ENCODE data around the gene KCNN1. TPM values are rescaled to one million over a fixed set of nuclear protein-coding genes. Genes with fewer than 3 reads are reported as not detected.

KCNN1 gene
- total and polyA plus RNA-seq, 2 experiments from 2014 or later, result 2.2 to 29.8 TPM

- no peaks in the 10 kb centered on the region for H3K9me2 ChIP-seq (ENCODE audit: insufficient read depth)
- ATAC-seq (no peak), DNase-seq (ENCODE audit: low spot score) (no peak)
- Mint-ChIP-seq H3K27me3 (ENCODE audit: insufficient read depth, low read depth, poor library complexity) (peaks cover 31% of the 10 kb centered on the region), H3K36me3 (ENCODE audit: low read depth) (no peaks in the 10 kb centered on the region; the same call in 2 of the 3 replicates), H3K4me1 (peaks cover 6% of the 10 kb centered on the region), H3K9me3 (peaks cover 3% of the 10 kb centered on the region; the same call in 1 of the 3 replicates), H3K27ac (no peak overlapping the region), H3K4me3 (no peak overlapping the region)
- H3K79me2 ChIP-seq (replicated peaks; ENCODE audit: insufficient read depth), result no peaks in the 10 kb centered on the region
- H3K4me3 ChIP-seq, result no peak overlapping the region
- no peak overlapping the region for H3K27ac ChIP-seq (ENCODE audit: low read depth)
- H3K27me3 ChIP-seq (ENCODE audit: insufficient read depth), result peaks cover 31% of the 10 kb centered on the region
- peaks cover 6% of the 10 kb centered on the region; the same call in 1 of the 2 replicates for H3K4me1 ChIP-seq (ENCODE audit: insufficient read depth)
- no peaks in the 10 kb centered on the region for H4K20me1 ChIP-seq (replicated peaks; ENCODE audit: insufficient read depth)
- H3K4me2 ChIP-seq, result no peak overlapping the region
- H3F3A ChIP-seq (replicated peaks; ENCODE audit: low read depth), result no peaks in the 10 kb centered on the region; the same call in 1 of the 2 replicates
- no peak for TF ChIP-seq CREB1 (CRISPR knock-in tag; IDR thresholded peaks at IDR 0.05; ENCODE audit: low read depth)
- TF ChIP-seq EZH2phosphoT487 (IDR thresholded peaks at IDR 0.05; ENCODE audit: unreplicated experiment), result no peak
- no peak for TF ChIP-seq EZH2 (IDR thresholded peaks at IDR 0.05; ENCODE audit: low read depth, unreplicated experiment)
- no peak for TF ChIP-seq ZNF114 (CRISPR knock-in tag; IDR thresholded peaks at IDR 0.05)
- TF ChIP-seq ZNF331 (CRISPR knock-in tag; IDR thresholded peaks at IDR 0.05; ENCODE audit: low read depth), result no peak
- no peak for TF ChIP-seq STAT1 (IDR thresholded peaks at IDR 0.05; ENCODE audit: unreplicated experiment)
- no peak for TF ChIP-seq ETS1 (IDR thresholded peaks at IDR 0.05)
- no peak for TF ChIP-seq ZNF462 (CRISPR knock-in tag; IDR thresholded peaks at IDR 0.05)
- no peak for TF ChIP-seq CTCF (conservative IDR thresholded peaks at IDR 0.05; ENCODE audit: low read depth in 2 of 2)
- no peaks in the 10 kb centered on the region for H3K36me3 ChIP-seq (ENCODE audit: insufficient read depth)
- H2AFZ ChIP-seq, result no peak overlapping the region
Observed at GRCh38 chr19:17998827-17999150, 31.9 kb downstream of the KCNN1 start.
